HFFc6 (cell line): ENCODE data around the gene YWHAG. TPM values are rescaled to one million over a fixed set of nuclear protein-coding genes. Genes with fewer than 3 reads are reported as not detected.

Experiments used
- DNase-seq: peaks from one replicate; pipeline ENCODE4 v3.0.0-alpha.2; 2018
- H3K27ac Mint-ChIP-seq: 2 replicates; pipeline ENCODE4 v1.8.0; 2020; ENCODE audit warnings: mild to moderate bottlenecking, mixed read lengths
- H3K27me3 Mint-ChIP-seq: 2 replicates; pipeline ENCODE4 v1.8.0; 2021; ENCODE audit warnings: mild to moderate bottlenecking, moderate library complexity, mixed read lengths; ENCODE audit not compliant: insufficient read depth
- H3K36me3 Mint-ChIP-seq: 2 replicates; pipeline ENCODE4 v1.8.0; 2021; ENCODE audit warnings: low read depth, mixed read lengths
- H3K4me1 Mint-ChIP-seq: 2 replicates; pipeline ENCODE4 v1.8.0; 2020; ENCODE audit warnings: low read depth, mixed read lengths
- H3K4me3 Mint-ChIP-seq: 2 replicates; pipeline ENCODE4 v1.8.0; 2020; ENCODE audit warnings: mild to moderate bottlenecking, moderate library complexity, mixed read lengths
- H3K9me3 Mint-ChIP-seq: 2 replicates; pipeline ENCODE4 v1.8.0; 2020; ENCODE audit warnings: mild to moderate bottlenecking, mixed read lengths
- CTCF ChIP-seq: fragments of 200-600 bp; sonication (generic); IDR thresholded peaks from 2 replicates; pipeline ENCODE4 v1.5.0; 2021; ENCODE audit warnings: antibody characterized with exemption, mild to moderate bottlenecking
- total RNA-seq, 6 experiments: library from RNA; stranded (reverse); fragmentation: NEBNext Ultra II Directional; extraction: Animal tissue kit (Norgen Biotek cat#: 25700); gene quantifications; 2 replicates in 1 of 6; 3 replicates in 5 of 6; pipeline ENCODE4 v1.2.3, GENCODE V29; 2021

YWHAG gene
- total RNA-seq, 6 experiments from 2014 or later, result 171 to 210 (median 180) TPM

GRCh38 chr7:76356115-76356514 lies 2.7 kb downstream of the YWHAG start:
- Mint-ChIP-seq H3K4me3 (peak overlapping the region; percentile 99), H3K27me3 (peaks cover 4% of the 10 kb centered on the region; the same call in 1 of the 2 replicates), H3K27ac (peak overlapping the region; percentile 97), H3K9me3 (no peaks in the 10 kb centered on the region), H3K4me1 (peaks cover 59% of the 10 kb centered on the region), H3K36me3 (peaks cover 52% of the 10 kb centered on the region)
- no peak for TF ChIP-seq CTCF
- DNase-seq, result no peak

- H3K27me3 Mint-ChIP-seq, result peaks cover 5% of the 10 kb centered on the region; the same call in 1 of the 2 replicates
- H3K36me3 Mint-ChIP-seq, result peaks cover 55% of the 10 kb centered on the region
- H3K4me1 Mint-ChIP-seq, result peaks cover 62% of the 10 kb centered on the region
- H3K9me3 Mint-ChIP-seq, result no peaks in the 10 kb centered on the region
- H3K4me3 Mint-ChIP-seq, result peak overlapping the region; percentile 99
- DNase-seq, result no peak
- no peak for TF ChIP-seq CTCF
- H3K27ac Mint-ChIP-seq, result 0 out of 2 replicates have a peak overlapping the region, but pooled peaks have one; percentile 97
Measured at GRCh38 chr7:76354981-76355730, 3.6 kb downstream of the YWHAG start.

GRCh38 chr7:76354516-76354915 lies 4.3 kb downstream of the YWHAG start:
- Mint-ChIP-seq H3K36me3 (peaks cover 59% of the 10 kb centered on the region), H3K27ac (no peak overlapping the region), H3K4me1 (peaks cover 59% of the 10 kb centered on the region), H3K27me3 (peaks cover 5% of the 10 kb centered on the region; the same call in 1 of the 2 replicates), H3K9me3 (no peaks in the 10 kb centered on the region), H3K4me3 (no peak overlapping the region)
- no peak for TF ChIP-seq CTCF
- DNase-seq, result no peak

- Mint-ChIP-seq H3K4me3 (0 out of 2 replicates have a peak overlapping the region, but pooled peaks have one; percentile 13), H3K27me3 (peaks cover 5% of the 10 kb centered on the region; the same call in 1 of the 2 replicates), H3K36me3 (peaks cover 63% of the 10 kb centered on the region), H3K9me3 (no peaks in the 10 kb centered on the region), H3K4me1 (peaks cover 63% of the 10 kb centered on the region), H3K27ac (no peak overlapping the region)
- no peak for TF ChIP-seq CTCF
- DNase-seq, result no peak
Measured at GRCh38 chr7:76353744-76354143, 5.0 kb downstream of the YWHAG start.

- TF ChIP-seq CTCF, result no peak
- Mint-ChIP-seq H3K27ac (peak overlapping the region; percentile 65), H3K27me3 (peaks cover 5% of the 10 kb centered on the region; the same call in 1 of the 2 replicates), H3K4me3 (no peak overlapping the region; the same call in 1 of the 2 replicates), H3K36me3 (peaks cover 62% of the 10 kb centered on the region), H3K9me3 (no peaks in the 10 kb centered on the region), H3K4me1 (peaks cover 69% of the 10 kb centered on the region)
- no peak for DNase-seq
Measured at GRCh38 chr7:76352193-76352592, 6.6 kb downstream of the YWHAG start.
